NCI-H187 treated with DMSO at 0.1 percent for 48 hours (cell line): ENCODE results near the gene TOMM40.
"Not testable (repeated sequence)": the region's sequence is repeated elsewhere in the genome, so short reads cannot be mapped to it uniquely, and the experiment has no call there.

Experiments
- DNase-seq: peaks from one replicate; lab custom pipeline; 2025; lab: John Stamatoyannopoulos, UW

TOMM40 gene

DNA sequence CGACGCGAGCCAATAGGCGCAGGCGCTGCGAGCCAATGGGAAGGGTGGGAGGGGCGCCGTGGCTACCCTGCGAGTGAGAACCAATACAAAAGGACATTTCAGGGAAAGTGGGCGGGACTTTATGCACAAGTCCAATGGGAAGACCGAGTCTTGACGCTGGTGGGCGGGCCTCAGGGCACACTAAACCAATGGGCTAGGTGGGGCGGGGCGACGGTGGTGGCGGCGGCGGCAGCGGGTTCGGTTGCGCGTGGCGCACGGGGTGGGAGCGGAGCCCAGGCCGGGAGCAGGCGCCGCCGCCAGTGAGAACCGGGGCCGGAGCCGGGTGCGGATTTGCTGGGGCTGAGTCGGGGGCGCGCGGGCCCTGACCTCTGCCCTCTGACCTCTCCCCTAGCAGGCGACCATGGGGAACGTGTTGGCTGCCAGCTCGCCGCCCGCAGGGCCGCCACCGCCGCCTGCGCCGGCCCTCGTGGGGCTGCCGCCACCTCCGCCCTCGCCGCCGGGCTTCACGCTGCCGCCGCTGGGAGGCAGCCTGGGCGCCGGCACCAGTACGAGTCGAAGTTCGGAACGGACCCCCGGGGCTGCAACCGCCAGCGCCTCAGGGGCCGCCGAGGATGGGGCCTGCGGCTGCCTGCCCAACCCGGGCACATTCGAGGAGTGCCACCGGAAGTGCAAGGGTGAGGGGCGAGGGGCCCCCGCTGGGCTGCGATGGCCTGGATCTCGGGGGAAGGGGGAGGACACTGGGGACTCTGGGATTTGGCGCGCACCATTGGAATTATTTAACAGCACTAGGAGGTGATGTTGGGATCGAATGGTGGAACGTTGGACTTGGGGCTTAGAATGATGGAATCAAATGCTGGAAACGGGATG, at the start of gene TOMM40:
TSS of gene TOMM40 (plus strand) at position 239 of the 867 bp plus-strand sequence. CDS start at position 401, 162 bp downstream.
- DNase-seq = peak; percentile 99

DNA sequence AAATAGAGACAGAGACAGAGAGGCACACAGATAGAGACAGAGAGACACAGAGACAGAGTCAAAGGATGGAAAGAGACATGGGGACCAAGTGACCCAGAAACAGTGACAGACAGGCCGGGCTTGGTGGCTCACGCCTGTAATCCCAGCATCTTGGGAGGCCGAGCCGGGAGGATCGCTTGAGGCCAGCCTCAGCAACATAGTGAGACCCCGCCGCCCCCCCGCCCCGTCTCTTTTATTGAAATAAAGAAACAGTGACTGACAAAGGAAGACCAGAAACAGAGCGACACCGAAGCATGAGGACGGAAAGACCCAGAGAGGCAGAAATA, 45.8 kb upstream of the TOMM40 start:
- no peak for DNase-seq

- peak; percentile 25 for DNase-seq
These were observed 45.2 kb upstream of the TOMM40 start, which contains the start of gene NECTIN2 for GRCh38 chr19:44845612-44846454. Gene NECTIN2 (plus strand): TSS chr19:44846297. CDS start chr19:44846526, 229 bp downstream.

GRCh38 chr19:44846455-44847143, 44.5 kb upstream of the TOMM40 start:
- DNase-seq = no peak

- no peak for DNase-seq
These were observed 43.7 kb upstream of the TOMM40 start for GRCh38 chr19:44847144-44848035.

DNA sequence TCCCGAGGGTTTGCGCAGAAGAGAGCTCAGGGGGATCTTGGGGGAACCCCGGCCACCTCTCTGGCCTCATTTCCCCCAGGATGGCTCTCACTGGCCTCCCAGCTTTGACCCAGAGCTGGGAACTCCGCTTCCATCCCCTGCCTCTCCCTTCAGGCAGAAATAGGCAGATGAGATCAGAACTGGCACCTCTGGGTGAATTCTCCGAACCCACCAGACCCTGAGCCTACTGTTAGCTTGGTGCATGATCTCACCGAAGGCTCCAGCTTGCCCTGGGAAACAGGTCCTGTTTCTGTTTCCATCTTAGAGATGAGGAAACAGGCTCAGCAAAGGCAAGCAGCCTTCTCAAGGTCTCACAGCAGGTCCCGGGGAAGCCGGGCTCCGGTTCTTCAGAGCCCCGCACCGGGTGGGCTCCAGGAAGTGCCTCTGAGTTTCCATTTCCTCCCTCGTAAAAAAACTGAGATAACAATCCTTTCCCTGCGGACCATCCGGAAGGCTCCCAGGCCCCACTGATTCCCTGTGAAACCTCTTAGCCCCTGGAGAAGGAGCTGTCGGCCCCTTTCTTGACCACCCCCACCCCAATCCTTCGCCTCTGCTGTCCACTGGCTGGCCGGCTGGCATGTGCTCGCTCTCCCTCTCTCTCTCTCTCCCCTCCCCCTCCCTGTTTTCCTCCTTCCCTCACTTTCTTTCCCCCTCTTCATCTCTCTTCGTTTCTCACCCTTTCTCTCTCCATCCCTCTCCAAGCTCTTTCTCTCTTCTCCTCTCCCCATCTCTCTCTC, 42.8 kb upstream of the TOMM40 start:
- DNase-seq = no peak

- no peak for DNase-seq
These were observed 42.1 kb upstream of the TOMM40 start for GRCh38 chr19:44848812-44849447.

DNA sequence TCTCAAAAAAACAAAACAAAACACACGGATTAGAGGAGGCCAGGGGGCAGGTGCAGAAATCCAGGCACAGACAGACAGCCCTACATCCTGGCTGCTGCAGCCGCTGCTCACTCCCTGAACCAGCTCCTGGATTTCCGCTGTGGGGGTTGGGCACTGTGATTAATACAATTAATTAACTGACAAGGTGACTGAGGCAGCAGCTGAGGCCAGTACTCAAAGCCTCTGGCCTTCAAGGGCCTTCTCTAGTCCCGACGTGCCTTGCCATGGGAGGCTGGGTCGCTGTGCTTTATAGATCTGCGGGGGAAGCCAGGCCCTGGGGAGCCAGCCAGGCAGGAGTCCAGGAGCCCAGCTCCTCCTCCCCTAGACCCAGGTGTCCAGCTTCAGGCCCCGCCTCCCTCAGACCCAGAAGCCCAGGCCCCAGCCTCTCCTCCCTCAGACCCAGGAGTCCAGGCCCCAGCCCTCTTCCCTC, 40.4 kb upstream of the TOMM40 start:
- DNase-seq = no peak

DNA sequence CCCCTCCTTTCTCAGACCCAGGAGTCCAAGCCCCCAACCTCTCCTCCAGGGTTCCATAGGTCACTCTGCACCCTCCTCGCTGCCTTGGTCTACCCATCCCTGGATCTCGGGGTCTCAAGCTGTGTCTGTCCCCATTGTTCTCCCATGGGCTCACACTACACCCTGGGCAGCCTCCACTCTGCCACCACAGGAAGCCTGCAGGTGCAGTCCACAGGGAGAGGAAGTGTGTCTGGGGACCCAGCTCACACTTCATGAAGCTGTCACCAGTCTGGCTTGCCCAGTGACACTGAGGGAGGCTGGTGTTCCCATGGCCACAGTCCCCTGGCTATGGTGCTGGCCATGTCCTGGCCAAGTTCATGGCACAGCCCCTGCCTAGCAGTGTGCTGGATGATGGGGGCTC, 39.6 kb upstream of the TOMM40 start:
- no peak for DNase-seq

DNA sequence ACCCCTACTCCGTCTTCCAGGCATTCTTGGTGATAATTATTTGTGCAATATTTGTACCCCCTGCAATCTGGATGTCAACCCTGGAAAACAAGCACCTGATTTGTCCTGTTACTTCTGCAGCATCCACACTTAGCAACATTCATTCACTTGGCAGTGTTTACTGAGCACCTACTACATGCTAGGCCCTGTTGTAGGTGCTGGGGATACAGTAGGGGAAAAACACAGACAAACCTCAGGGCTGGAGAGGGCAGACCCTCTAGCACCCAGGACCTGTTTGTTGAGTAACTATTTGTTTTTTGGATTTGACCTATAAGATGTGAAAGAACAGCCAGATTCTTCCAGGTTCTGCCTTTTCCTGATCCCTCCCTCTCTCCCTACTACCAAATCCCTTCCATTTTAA, 35.4 kb upstream of the TOMM40 start:
- DNase-seq = no peak

DNA sequence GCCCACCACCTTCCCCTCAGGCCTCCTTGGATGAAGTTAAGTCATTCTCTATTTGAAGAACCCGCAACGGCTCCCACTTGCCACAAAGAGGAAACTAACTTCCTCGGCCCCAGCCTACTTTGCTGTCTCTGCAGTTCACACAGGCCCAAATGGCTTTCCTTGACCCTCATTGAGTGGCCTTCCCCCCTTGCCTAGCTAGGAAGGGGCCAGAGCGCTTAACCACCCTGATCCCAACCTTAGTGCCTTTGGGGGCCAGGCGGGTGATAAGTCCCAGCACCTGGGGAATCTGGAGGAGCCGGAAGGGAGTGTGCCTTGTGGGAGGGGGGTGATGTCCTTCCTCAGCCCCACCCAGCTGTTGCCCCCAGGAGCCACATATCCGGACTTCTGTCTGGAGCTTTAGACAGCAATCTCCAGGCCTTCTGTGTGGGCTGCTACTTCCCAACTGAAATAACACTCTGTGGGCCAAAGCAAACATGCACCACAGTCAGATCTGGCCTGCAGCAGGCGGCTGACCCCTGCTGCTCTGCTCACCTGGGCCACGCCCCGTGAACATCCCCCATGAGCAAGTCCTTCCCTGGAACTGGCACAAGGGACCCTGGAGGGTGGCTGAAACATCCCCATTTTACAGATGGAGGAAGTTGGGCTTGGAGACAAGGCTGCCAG, 34.5 kb upstream of the TOMM40 start:
- no peak for DNase-seq

DNA sequence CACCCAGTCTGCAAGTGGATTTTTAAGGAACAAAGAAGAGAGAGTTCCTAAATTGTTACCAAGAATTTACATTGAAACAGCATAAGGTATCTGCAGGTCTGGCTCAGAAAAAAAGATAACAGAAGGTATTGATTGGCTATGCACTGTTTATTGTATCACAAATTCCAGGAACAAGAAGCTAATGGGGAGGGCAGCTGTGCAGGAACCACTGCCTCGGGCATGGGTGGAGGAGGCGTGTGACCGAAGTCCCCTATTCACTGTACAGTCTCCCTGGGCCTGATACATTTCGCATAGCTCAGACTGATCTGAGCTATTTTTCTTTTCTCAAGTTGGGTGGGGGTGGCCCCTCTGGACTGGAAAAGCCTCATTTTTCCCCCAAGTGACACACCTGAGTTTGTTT, 33.2 kb upstream of the TOMM40 start:
- no peak for DNase-seq

GRCh38 chr19:44861576-44861975, 29.5 kb upstream of the TOMM40 start:
- DNase-seq = not testable (repeated sequence)

DNA sequence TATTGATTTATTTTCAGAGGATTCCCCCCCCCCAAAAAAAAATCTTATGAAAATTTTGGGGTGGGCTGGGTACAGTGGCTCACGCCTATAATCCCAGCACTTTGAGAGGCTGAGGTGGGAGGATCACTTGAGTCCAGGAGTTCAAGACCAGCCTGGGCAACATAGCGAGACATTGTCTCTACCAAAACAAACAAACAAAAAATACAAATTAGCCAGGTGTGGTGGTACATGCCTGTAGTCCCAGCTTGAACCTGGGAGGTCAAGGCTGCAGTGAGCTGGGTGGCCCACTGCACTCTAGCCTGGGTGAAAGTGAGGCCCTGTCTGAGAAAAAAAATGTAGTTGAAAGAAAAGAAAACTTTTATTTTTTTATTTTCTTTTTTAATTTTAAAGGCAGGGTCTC, 27.1 kb upstream of the TOMM40 start:
- DNase-seq = no peak

DNA sequence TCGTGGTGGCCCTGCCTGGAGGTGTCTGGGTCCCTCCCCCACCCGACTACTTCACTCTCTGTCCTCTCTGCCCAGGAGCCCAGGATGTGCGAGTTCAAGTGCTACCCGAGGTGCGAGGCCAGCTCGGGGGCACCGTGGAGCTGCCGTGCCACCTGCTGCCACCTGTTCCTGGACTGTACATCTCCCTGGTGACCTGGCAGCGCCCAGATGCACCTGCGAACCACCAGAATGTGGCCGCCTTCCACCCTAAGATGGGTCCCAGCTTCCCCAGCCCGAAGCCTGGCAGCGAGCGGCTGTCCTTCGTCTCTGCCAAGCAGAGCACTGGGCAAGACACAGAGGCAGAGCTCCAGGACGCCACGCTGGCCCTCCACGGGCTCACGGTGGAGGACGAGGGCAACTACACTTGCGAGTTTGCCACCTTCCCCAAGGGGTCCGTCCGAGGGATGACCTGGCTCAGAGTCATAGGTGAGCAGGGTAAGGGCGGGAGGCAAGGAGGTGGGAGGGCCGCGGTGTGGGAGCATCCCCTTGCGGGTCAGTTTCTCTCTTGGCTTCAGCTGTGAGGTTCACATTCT, 25.8 kb upstream of the TOMM40 start:
- no peak for DNase-seq

- DNase-seq = no peak
These were observed 24.4 kb upstream of the TOMM40 start for GRCh38 chr19:44866664-44867063.

DNA sequence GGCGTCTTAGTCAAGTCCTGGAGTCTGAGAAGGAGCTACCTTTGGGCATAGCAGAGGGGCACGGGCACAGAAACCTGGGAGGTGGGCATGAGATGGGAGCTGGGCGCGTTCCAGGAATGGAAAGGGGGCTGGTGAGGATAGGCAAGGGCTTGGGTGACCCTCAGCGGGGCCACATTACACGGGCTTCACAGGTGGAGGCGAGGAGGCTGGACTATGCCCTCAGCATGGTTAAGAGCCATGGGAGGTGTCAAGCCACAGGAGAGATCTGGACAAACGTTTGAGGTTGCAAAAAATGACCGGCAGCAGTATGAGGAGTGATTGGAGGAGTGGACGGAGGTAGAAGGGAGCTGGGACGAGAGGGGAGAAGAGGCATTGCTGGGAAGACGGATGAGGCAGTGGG, 23.5 kb upstream of the TOMM40 start:
- no peak for DNase-seq

- DNase-seq = no peak
These were observed 21.2 kb upstream of the TOMM40 start for GRCh38 chr19:44869733-44870470.
